Measurements from ENCODE around the gene CEP192. TPM values are rescaled to one million over a fixed set of nuclear protein-coding genes. Genes with fewer than 3 reads are reported as not detected.

Gene CEP192
- total and polyA plus RNA-seq, 10 donors: 13.8 to 41.8 (median 32.4) TPM

DNA sequence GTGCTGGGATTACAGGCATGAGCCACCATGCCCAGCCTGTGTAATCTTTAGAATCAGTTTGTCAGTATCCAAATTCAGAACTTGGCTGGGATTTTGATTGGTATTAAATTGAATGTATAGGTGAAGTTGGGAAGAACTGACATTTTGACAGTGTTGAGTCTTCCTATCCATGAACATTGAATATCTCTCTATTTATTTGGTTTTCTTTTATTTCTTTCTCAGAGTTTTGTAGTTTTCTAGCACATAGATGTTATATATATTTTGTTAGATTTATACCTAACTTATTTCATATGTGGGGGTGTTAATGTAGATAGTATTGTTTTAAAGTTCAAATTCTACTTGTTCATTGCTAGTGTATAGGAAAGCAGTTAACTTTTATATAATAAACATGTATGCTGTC, 31.5 kb downstream of the CEP192 start:
- H3K27me3 ChIP-seq (replicated peaks in 1 of 7): no peaks in the 10 kb centered on the region
- no peaks in the 10 kb centered on the region for H3K4me1 ChIP-seq
- H3K36me3 ChIP-seq: peaks cover 0 to 99% (median 61%) of the 10 kb centered on the region in 6 donors
- H3K27ac ChIP-seq: no peak overlapping the region
- H3K9me3 ChIP-seq: peaks cover 0 to 12% (median 7%) of the 10 kb centered on the region in 8 donors
- TF ChIP-seq, protein P1, sequence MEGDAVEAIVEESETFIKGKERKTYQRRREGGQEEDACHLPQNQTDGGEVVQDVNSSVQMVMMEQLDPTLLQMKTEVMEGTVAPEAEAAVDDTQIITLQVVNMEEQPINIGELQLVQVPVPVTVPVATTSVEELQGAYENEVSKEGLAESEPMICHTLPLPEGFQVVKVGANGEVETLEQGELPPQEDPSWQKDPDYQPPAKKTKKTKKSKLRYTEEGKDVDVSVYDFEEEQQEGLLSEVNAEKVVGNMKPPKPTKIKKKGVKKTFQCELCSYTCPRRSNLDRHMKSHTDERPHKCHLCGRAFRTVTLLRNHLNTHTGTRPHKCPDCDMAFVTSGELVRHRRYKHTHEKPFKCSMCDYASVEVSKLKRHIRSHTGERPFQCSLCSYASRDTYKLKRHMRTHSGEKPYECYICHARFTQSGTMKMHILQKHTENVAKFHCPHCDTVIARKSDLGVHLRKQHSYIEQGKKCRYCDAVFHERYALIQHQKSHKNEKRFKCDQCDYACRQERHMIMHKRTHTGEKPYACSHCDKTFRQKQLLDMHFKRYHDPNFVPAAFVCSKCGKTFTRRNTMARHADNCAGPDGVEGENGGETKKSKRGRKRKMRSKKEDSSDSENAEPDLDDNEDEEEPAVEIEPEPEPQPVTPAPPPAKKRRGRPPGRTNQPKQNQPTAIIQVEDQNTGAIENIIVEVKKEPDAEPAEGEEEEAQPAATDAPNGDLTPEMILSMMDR (IDR thresholded peaks at IDR 0.05 in 8 of 11, conservative IDR thresholded peaks at IDR 0.05 in 3 of 11): no peak
- TF ChIP-seq POLR2AphosphoS5 (IDR thresholded peaks at IDR 0.05) (no peak), POLR2A (IDR thresholded peaks at IDR 0.05) (no peak)
- no peak for DNase-seq
- H3K4me3 ChIP-seq: no peak overlapping the region
- intact Hi-C loops (cut with DNase I; ENCODE audit: low total_unique reads): no loop called here

DNA sequence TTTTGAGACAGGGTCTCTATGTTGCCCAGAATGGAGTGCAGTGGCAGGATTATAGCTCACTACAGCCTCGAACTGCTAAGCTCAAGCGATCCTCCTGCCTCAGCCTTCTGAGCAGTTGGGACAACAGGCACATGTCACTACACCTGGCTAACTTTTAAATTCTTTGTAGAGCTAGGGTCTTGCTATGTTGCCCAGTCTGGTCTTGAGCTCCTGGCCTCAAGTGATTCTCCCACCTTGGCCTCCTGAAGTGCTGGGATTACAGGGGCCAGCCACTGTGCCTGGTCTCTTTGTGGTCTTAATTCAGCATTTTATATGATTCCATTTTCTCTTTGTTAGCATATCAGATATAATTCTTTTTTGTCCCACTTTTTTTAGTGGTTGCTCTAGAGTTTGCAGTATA, 34.1 kb downstream of the CEP192 start:
- TF ChIP-seq, protein P1 (IDR thresholded peaks at IDR 0.05 in 8 of 11, conservative IDR thresholded peaks at IDR 0.05 in 3 of 11): no peak
- TF ChIP-seq POLR2A (IDR thresholded peaks at IDR 0.05) (no peak), POLR2AphosphoS5 (IDR thresholded peaks at IDR 0.05) (no peak)
- DNase-seq: no peak
- intact Hi-C loops (cut with DNase I; ENCODE audit: low total_unique reads): no loop called here
- Histone ChIP-seq H3K27me3 (replicated peaks in 1 of 7) (no peaks in the 10 kb centered on the region), H3K27ac (no peak overlapping the region), H3K36me3 (peaks cover 0 to 99% (median 50%) of the 10 kb centered on the region in 6 donors), H3K4me1 (no peaks in the 10 kb centered on the region), H3K9me3 (peaks cover 0 to 12% (median 7%) of the 10 kb centered on the region in 8 donors), H3K4me3 (no peak overlapping the region)
- WGBS, 5 donors: 97 to 100% (median 98%) methylated on average over 2 of the region's 2 CpGs

- H3K4me3 ChIP-seq: no peak overlapping the region
- peaks cover 0 to 12% (median 7%) of the 10 kb centered on the region in 8 donors for H3K9me3 ChIP-seq
- TF ChIP-seq, protein P1 (IDR thresholded peaks at IDR 0.05 in 8 of 11, conservative IDR thresholded peaks at IDR 0.05 in 3 of 11): no peak
- TF ChIP-seq POLR2A (IDR thresholded peaks at IDR 0.05): no peak
- TF ChIP-seq POLR2AphosphoS5 (IDR thresholded peaks at IDR 0.05): no peak
Measured at GRCh38 chr18:13026583-13027270, 35.6 kb downstream of the CEP192 start.

DNA sequence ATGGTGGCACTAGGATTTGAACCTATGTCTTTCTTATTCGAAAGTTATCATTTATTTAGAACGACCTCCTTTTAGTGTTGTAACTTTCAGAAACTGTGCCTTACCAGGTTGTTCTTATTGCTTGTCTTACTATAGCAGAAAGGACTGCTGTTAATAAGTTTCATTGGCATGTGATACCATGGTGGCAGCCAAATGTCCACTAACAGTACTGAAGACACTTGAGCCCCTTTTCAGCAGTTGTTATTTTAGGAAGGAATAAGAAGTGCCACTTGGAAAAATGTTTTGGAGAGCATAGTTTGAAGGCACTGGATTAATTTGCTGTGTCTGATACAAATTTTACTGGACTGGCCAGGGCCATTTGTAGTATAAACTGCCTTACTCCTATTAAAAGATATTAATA, 37.7 kb downstream of the CEP192 start:
- no peaks in the 10 kb centered on the region for H3K4me1 ChIP-seq
- TF ChIP-seq POLR2AphosphoS5 (IDR thresholded peaks at IDR 0.05) (no peak), POLR2A (IDR thresholded peaks at IDR 0.05) (no peak)
- TF ChIP-seq, protein P1 (IDR thresholded peaks at IDR 0.05 in 8 of 11, conservative IDR thresholded peaks at IDR 0.05 in 3 of 11): no peak
- intact Hi-C loops (cut with DNase I; ENCODE audit: low total_unique reads): no loop called here
- H3K4me3 ChIP-seq: no peak overlapping the region
- H3K27ac ChIP-seq: no peak overlapping the region
- H3K27me3 ChIP-seq (replicated peaks in 1 of 7): no peaks in the 10 kb centered on the region
- H3K9me3 ChIP-seq: no peaks in the 10 kb centered on the region
- 92 to 97% (median 95%) methylated on average over 2 of the region's 2 CpGs for WGBS, 5 donors
- peaks cover 0 to 100% (median 59%) of the 10 kb centered on the region in 6 donors for H3K36me3 ChIP-seq
- no peak for DNase-seq

More at GRCh38 chr18:13026583-13027270, 35.6 kb downstream of the CEP192 start:
- H3K27me3 ChIP-seq (replicated peaks in 1 of 7): no peaks in the 10 kb centered on the region
- H3K4me1 ChIP-seq: no peaks in the 10 kb centered on the region
- WGBS, 5 donors: 87 to 98% (median 93%) methylated on average over 3 of the region's 3 CpGs
- peaks cover 0 to 100% (median 57%) of the 10 kb centered on the region in 6 donors for H3K36me3 ChIP-seq
- DNase-seq: no peak
- intact Hi-C loops (cut with DNase I; ENCODE audit: low total_unique reads): no loop called here
- no peak overlapping the region for H3K27ac ChIP-seq

Measured in spleen (tissue), 11 donors.